CD4-positive, alpha-beta T cell treated with Interleukin-12 subunit alpha and Interleukin-12 subunit beta, for 1 hour (primary cell): ENCODE data around the gene APBB2.

Source experiments
- DNase-seq: peaks from one replicate; pipeline ENCODE4 v3.0.0-alpha.2; 2020

Gene APBB2

GRCh38 chr4:40960941-40961340 lies 253.4 kb downstream of the APBB2 start:
- DNase-seq = no peak

DNA sequence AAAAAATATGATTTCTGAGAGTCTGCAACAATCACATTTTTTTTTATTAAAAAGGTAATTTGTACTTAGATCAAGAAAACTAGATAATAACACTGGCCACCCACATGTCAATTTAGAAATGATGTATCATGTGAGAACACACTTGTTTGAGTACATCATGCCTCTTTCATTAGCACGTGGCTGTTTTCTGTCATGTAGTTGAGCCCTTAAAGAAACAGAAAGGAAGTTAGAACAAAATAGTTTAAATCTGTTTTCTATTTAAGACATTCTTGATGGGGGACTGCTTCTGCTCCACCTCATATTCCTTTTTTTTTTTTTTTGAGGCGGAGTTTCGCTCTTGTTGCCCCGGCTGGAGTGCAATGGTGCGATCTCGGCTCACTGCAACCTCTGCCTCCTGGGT lies 257.1 kb downstream of the APBB2 start:
- DNase-seq = no peak

GRCh38 chr4:40956721-40957255 lies 257.6 kb downstream of the APBB2 start:
- DNase-seq = no peak

DNA sequence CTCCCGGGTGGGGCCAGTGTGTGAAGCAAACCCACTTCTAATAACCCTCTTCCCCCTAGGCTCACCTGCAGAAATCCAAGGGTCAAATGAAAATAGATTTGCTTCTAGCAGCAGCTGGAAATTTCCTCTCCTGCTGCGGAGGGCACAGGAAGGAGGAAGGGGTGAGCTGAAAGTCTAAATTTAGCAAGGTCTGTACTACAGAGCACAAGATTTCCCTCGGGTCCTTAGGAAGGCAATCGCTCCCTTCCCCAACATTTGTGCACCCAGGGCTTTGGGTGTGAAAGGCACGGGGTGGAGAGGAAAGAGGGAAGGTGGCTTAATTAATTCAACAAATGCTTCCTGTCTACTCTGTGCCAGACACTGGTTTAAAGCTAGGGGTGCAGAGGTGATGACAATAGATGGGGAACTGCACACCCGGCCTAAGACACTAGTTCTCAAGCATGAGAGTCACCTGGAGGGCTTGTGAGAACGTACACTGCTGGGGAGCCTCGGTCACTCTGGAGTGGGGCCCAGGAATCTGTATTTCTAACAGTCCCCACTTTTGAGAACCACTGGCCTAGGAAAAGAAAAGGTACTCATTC lies 260.2 kb downstream of the APBB2 start:
- DNase-seq = no peak

DNA sequence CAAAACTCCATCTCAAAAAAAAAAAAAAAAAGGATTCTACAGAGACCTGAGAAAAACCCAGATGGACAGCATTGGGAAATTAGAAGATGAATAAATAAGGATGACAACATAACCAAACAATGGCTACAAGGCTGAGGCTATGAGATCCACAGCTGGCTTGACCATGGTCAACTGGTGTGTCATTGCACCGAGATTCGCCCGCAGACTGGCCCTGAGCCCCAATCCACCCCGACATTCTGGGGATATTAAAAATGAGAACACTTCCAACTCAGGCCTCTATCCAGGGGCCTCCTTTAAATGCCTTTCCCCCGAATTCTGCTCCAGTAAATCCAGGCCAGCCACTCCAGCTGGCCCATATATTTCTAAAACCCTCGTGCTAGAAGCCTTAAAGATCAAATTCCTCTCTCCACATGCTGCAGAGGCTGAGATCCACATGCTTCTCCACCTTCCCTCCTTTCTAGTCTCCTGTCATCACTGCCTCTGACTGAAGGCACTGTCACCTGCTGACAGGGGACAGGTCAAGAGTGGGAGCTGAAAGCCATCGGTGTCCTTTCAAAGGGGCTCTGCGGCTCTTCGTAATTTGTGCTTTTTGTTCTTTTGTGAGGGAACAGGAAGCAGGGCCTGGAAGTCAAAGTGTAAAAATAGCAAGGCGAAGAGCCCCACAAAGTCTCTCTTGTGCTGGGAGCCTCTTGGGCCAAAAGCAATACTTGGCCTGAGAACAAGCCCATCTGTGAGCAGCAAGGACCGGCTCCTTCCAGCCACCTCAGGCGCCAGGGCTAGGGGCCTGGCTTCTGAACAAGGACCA lies 260.9 kb downstream of the APBB2 start:
- no peak for DNase-seq

GRCh38 chr4:40952672-40953071 lies 261.7 kb downstream of the APBB2 start:
- no peak for DNase-seq

DNA sequence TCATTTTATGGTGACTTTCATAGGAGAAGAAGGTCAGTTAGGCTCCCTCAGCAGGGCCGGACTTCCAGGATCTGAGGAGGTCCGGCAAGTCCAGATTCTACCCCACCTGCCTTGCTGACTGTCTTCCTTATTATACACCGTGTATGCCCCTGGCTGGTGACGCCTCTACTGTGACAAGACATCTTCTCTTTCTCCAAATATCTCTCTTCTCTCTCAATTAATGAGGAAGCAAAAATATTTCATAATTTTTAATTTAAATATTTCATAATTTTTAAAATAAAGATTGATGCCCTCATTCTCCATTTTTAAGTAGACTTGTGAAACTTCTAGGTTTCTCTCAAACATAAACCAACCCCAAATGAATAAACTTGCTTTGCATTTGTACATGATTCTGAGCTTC lies 262.1 kb downstream of the APBB2 start:
- DNase-seq = no peak

DNA sequence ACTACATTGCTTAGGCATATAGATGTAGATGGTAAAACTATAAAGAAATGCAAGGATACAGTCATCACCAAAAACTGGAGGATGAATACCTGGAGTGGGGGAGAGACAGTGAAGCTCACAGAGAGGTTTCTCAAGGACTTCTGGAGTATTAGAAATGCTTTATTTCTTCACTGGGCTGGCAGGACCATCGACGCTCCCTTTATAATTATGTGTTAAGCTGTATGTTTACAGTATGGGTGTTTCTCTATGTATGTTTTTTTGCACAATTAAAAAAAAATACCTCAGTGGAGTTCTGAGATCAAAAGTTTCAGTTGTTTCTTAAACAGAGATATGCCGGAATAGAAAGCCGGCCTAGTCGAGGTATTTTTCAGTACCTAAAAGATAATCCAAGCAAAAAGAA lies 263.3 kb downstream of the APBB2 start:
- DNase-seq = no peak

- no peak for DNase-seq
Measured at GRCh38 chr4:40949358-40950100, 264.8 kb downstream of the APBB2 start.

DNA sequence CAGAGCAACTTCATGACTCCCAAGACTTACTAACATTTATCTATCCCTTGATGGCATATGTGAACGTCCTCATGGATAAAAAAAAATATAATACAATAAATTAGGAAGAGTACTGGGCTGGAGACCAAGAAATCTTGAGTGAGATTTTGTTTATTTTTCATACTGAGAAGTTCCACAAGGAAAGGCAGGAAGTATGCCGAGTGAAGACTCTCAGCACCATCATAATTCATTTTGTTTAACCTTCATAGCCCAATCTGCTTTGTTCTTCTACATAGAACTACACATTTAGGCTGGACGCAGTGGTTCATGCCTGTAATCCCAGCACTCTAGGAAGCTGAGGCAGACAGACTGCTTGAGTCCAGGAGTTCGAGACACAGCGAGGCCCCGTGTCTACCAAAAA lies 266.3 kb downstream of the APBB2 start:
- DNase-seq = no peak

DNA sequence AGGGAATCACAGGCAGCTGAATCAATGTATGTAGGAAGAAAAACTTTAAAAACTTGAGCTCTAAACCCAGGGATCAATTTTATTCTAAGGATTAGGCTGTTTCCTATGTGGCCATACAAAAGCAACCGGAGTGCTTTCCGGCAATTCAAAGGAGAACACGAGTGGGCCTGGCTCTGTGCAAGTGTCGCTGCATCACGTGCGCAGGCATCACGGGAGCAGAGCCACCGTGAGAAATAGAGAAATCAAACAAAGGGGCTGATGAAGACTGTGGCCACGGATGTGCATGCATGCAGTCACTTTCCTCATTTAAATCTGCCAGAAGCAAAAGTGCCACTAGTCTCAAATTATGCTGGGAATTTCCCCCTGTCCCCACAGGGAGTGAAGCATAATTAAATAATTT lies 267.7 kb downstream of the APBB2 start:
- no peak for DNase-seq

- no peak for DNase-seq
Measured at GRCh38 chr4:40940756-40941155, 273.6 kb downstream of the APBB2 start.

DNA sequence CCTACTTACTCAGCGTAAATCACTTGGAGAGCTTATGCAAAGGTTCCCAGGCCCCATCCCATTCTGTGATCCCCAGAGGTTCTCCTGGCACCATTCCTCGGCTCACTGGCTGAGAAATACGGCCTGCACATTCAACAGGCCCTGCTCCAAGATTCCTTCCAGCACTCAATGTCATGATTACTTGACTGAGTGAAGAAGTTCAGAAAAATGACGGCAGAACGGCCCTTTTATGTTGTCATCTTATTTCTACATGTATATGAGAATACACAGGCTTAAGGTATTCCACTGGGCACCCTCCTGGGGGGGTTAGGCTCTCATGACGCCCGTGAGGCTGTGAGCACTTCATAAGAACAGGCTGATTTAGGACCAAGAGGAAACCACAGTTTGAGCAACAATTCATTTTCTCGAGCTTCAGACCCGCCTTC lies 274.0 kb downstream of the APBB2 start:
- DNase-seq = no peak

- no peak for DNase-seq
Measured at GRCh38 chr4:40939856-40940255, 274.5 kb downstream of the APBB2 start.

DNA sequence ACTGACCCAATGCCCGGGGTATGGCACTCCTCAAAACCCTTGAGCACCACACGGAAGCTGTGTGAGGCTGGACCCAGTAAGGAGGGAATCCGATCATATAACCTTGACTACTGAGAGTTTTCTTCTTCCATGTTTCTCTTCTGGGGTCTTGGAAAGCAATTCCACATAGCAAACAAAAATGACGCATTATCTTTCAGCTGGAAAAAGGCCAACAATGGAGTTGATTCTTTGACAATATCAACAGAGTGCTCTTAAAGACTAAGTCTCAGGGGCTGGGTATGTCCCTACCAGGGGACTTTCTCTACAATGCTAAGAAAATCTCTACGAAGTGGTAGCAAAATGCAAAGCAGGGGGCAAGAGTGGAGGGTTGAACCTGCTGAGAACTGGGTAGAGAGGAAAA lies 276.0 kb downstream of the APBB2 start:
- DNase-seq = no peak

- no peak for DNase-seq
Measured at GRCh38 chr4:40937140-40937725, 277.1 kb downstream of the APBB2 start.

DNA sequence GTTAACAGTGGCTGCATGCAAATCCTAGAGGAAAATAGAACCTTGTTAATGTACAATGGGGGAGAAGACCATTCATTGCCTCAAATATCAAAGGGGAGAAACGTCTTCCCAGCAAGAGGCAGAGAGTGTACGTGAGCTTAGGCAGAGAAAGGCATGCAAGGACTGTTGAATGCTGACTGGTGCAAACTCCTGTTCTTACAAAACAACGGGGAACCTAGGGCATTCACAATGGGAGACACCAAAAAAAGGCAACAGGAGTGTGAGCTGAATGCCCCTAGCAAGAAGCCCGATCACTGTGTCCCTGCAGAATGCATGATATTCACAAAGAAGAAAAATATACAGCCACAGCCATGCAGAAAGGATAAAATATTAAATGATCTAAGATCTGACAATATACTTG lies 279.7 kb downstream of the APBB2 start:
- DNase-seq = no peak

- no peak for DNase-seq
Measured at GRCh38 chr4:40933272-40934053, 280.9 kb downstream of the APBB2 start.

- DNase-seq = no peak
Measured at GRCh38 chr4:40931841-40932240, 282.5 kb downstream of the APBB2 start.

DNA sequence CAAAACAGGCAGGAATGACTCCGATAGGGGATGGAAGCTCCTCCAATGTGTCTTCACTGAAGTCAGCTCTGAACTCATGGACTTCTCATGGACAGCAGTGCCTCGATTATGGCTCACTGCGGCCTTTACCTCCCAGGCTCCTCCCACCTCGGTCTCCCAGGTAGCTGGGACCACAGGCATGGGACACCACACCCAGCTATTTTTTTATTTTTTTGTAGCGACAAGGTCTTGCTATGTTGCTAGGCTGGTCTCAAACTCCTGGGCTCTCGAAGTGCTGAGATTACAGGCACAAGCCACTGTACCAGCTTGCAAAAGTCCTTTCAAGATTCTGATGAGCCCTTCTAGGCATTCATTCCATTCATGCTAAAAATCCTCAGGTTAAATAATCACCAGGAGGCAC lies 283.1 kb downstream of the APBB2 start:
- DNase-seq = no peak

DNA sequence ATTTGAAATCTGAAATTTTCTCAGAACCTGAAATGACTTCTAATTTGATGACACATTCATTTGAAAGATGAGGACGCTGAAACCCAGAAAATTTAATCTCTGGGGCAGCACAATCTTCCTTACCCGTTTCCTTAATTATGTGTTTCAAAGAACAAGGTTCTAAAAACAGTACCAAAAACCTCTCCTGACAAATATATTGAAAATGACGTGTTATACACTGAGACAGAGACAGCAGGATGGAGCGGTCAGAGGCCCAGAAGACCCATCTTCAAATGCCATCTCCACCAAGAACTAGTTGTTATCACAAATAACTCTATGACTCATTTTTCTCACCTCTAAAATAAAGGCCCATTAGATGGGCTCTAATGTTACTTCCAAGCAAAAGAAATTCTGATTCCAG lies 287.3 kb downstream of the APBB2 start:
- DNase-seq = no peak

- DNase-seq = no peak
Measured at GRCh38 chr4:40924793-40925117, 289.6 kb downstream of the APBB2 start.
